Peyer's patch (tissue), 4 donors: ENCODE data around the gene POGLUT3. TPM values are rescaled to one million over a fixed set of nuclear protein-coding genes. Genes with fewer than 3 reads are reported as not detected.

Experiments used
- DNase-seq, 3 donors: peaks; one replicate each; pipeline ENCODE4 v3.0.0-alpha.2; 2017 to 2019
- H3K27ac ChIP-seq, 4 donors: fragments of 200-600 bp; sonication (generic); one replicate each; pipeline ENCODE4 v1.5.1; 2016 to 2019
- H3K27me3 ChIP-seq, 2 donors: fragments of 200-600 bp; sonication (generic); one replicate each; pipeline ENCODE4 v1.5.1; 2019
- H3K36me3 ChIP-seq, 3 donors: fragments of 200-600 bp; sonication (generic); one replicate each; pipeline ENCODE4 v1.5.1; 2016 to 2019
- H3K4me1 ChIP-seq, 4 donors: fragments of 200-600 bp; sonication (generic); one replicate each; pipeline ENCODE4 v1.5.1; 2016 to 2019
- H3K4me3 ChIP-seq, 4 donors: fragments of 200-600 bp; sonication (generic); 1 replicate in 3 of 4; 2 replicates in 1 of 4; pipeline ENCODE4 v1.5.1; 2016 to 2019; ENCODE audit warnings: mild to moderate bottlenecking in 1 of 4
- H3K9me3 ChIP-seq, 4 donors: fragments of 200-600 bp; sonication (generic); one replicate each; pipeline ENCODE4 v1.5.1; 2016 to 2019; ENCODE audit warnings: mild to moderate bottlenecking in 1 of 4
- POLR2A ChIP-seq, 2 donors: fragments of 450-650 bp; IDR thresholded peaks; one replicate each; pipeline ENCODE4 v1.5.1; 2017; ENCODE audit warnings: antibody characterized with exemption in 2 of 2, mild to moderate bottlenecking in 2 of 2, moderate library complexity in 2 of 2
- total RNA-seq, 4 donors: library from RNA; depleted of rRNA; stranded (reverse); fragments of >200 nt; gene quantifications; one replicate each; pipeline ENCODE4 v1.1.0, GENCODE V29; 2016
- TF ChIP-seq, protein P1 (sequence below), 6 experiments: fragments of 450-650 bp in 4 of 6; fragments of 200-600 bp in 2 of 6; sonication (generic) in 1 of 6; IDR thresholded peaks; one replicate each; pipeline ENCODE4 v1.5.1; 2017 to 2019; ENCODE audit warnings: antibody characterized with exemption in 6 of 6, mild to moderate bottlenecking in 3 of 6, moderate library complexity in 1 of 6

The POGLUT3 gene
- total RNA-seq, 4 donors from 2014 or later, result 1.7 to 6.3 (median 5.0) TPM

DNA sequence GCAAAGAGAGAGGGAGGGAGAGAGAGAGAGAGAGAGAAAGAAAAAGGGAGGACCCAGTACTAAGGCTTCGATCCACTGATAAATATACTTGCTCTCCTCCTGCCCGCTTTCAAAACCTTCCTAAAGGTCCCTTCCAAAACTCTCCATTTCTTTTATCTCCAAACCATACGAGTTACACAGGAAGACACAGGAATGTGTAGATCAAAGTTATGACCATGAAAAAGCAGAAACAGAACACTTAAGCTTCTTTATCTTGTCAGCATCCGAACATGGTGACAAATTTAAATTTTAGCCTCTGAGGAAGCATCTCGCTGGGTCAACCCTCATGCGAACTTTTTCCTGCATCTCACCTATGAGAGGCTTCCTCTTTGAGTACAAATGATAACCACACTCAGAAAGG is 29.2 kb upstream of the POGLUT3 start:
- Histone ChIP-seq H3K27ac (no peak overlapping the region), H3K4me1 (no peaks in the 10 kb centered on the region), H3K27me3 (no peaks in the 10 kb centered on the region), H3K4me3 (no peak overlapping the region), H3K9me3 (no peaks in the 10 kb centered on the region), H3K36me3 (no peaks in the 10 kb centered on the region)
- TF ChIP-seq, protein P1, sequence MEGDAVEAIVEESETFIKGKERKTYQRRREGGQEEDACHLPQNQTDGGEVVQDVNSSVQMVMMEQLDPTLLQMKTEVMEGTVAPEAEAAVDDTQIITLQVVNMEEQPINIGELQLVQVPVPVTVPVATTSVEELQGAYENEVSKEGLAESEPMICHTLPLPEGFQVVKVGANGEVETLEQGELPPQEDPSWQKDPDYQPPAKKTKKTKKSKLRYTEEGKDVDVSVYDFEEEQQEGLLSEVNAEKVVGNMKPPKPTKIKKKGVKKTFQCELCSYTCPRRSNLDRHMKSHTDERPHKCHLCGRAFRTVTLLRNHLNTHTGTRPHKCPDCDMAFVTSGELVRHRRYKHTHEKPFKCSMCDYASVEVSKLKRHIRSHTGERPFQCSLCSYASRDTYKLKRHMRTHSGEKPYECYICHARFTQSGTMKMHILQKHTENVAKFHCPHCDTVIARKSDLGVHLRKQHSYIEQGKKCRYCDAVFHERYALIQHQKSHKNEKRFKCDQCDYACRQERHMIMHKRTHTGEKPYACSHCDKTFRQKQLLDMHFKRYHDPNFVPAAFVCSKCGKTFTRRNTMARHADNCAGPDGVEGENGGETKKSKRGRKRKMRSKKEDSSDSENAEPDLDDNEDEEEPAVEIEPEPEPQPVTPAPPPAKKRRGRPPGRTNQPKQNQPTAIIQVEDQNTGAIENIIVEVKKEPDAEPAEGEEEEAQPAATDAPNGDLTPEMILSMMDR (IDR thresholded peaks at IDR 0.05), result no peak
- TF ChIP-seq POLR2A (IDR thresholded peaks at IDR 0.05), result no peak
- no peak for DNase-seq

DNA sequence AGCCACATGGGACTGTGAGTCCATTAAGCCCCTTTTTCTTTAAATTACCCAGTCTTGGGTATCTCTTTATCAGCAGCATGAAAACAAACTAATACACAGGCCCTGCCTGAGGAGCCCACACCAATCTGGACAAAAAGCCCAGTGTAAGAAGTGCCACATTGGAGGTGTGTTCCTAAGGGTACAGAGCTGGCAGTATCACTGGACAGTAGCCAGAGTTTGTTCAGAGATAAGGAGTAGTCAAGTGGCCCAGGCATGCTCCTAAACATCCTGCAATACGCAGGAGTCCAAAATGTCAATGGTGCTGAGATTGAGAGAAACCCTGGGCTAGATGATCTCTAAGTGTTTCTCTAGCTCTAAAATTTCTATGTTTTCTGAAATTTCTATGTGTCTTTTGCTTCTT is 27.0 kb upstream of the POGLUT3 start:
- Histone ChIP-seq H3K27ac (no peak overlapping the region), H3K27me3 (no peaks in the 10 kb centered on the region), H3K4me1 (no peaks in the 10 kb centered on the region), H3K4me3 (no peak overlapping the region), H3K36me3 (no peaks in the 10 kb centered on the region), H3K9me3 (no peaks in the 10 kb centered on the region)
- no peak for DNase-seq
- no peak for TF ChIP-seq POLR2A (IDR thresholded peaks at IDR 0.05)
- TF ChIP-seq, protein P1 (IDR thresholded peaks at IDR 0.05), result no peak

DNA sequence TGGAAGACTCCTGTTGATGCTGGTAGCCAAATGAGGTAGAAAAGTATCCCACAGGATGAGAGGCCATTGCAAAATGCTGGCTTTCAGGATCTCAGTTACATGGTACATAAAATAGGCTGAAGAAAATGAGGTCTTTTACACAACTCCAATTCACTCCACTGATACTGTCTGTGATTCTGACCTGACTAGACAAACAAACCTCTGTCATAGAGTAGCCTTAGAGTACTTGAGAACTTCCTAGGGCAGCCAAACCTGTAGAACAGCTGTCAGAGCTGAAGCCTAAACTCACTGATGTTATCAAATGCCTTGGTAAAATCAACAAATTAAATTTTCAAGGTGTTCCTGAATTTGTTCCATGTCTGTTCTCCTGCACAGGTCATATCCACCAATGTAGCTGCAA is 26.2 kb upstream of the POGLUT3 start:
- TF ChIP-seq, protein P1 (IDR thresholded peaks at IDR 0.05), result no peak
- TF ChIP-seq POLR2A (IDR thresholded peaks at IDR 0.05), result no peak
- H3K27ac ChIP-seq, result no peak overlapping the region

DNA sequence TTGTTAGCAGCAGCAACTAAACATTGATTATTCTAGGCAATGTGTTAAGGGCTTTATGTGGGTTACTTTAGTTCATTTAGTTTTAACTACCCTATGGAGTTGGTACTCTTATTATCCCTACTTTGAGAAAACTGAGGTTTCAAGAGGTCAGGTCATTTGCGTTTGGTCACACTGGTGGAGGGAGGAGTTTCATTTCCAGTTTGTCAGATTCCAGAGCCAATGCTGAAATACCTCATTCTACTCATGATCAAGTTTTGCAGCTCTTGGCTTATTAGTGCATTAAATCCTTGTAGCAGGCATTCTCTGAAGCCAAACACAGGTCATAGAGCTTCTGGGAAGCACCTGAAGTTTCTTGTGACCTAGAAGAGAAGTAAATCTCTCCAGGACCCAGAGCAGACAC is 24.1 kb upstream of the POGLUT3 start:
- Histone ChIP-seq H3K36me3 (no peaks in the 10 kb centered on the region), H3K9me3 (no peaks in the 10 kb centered on the region), H3K27ac (no peak overlapping the region), H3K27me3 (no peaks in the 10 kb centered on the region), H3K4me1 (no peaks in the 10 kb centered on the region), H3K4me3 (no peak overlapping the region)
- no peak for DNase-seq
- TF ChIP-seq POLR2A (IDR thresholded peaks at IDR 0.05), result no peak
- TF ChIP-seq, protein P1 (IDR thresholded peaks at IDR 0.05), result no peak

More for the DNA sequence above, 26.2 kb upstream of the POGLUT3 start:
- no peak for DNase-seq
- Histone ChIP-seq H3K36me3 (no peaks in the 10 kb centered on the region), H3K4me1 (no peaks in the 10 kb centered on the region), H3K4me3 (no peak overlapping the region), H3K27me3 (no peaks in the 10 kb centered on the region), H3K9me3 (no peaks in the 10 kb centered on the region)

GRCh38 chr11:108518581-108518980 is 20.4 kb upstream of the POGLUT3 start:
- H3K4me1 ChIP-seq, result no peaks in the 10 kb centered on the region
- no peak for DNase-seq
- no peaks in the 10 kb centered on the region for H3K9me3 ChIP-seq
- H3K27ac ChIP-seq, result no peak overlapping the region
- no peaks in the 10 kb centered on the region for H3K27me3 ChIP-seq
- no peak overlapping the region for H3K4me3 ChIP-seq
- H3K36me3 ChIP-seq, result peaks cover 0 to 10% (median 0%) of the 10 kb centered on the region in 3 donors
- TF ChIP-seq, protein P1 (IDR thresholded peaks at IDR 0.05), result no peak
- no peak for TF ChIP-seq POLR2A (IDR thresholded peaks at IDR 0.05)

GRCh38 chr11:108516125-108516524 is 17.9 kb upstream of the POGLUT3 start:
- H3K4me3 ChIP-seq, result no peak overlapping the region
- H3K4me1 ChIP-seq, result no peaks in the 10 kb centered on the region
- H3K36me3 ChIP-seq, result peaks cover 0 to 14% (median 0%) of the 10 kb centered on the region in 3 donors
- TF ChIP-seq, protein P1 (IDR thresholded peaks at IDR 0.05), result no peak
- TF ChIP-seq POLR2A (IDR thresholded peaks at IDR 0.05), result no peak
- H3K27ac ChIP-seq, result no peak overlapping the region
- no peaks in the 10 kb centered on the region for H3K9me3 ChIP-seq
- no peaks in the 10 kb centered on the region for H3K27me3 ChIP-seq
- DNase-seq, result no peak
